ENCODE data around the gene IDH2.
A peak's percentile ranks its signal among the peaks of the same experiment; 100 is the strongest.

Gene IDH2

GRCh38 chr15:90040618-90041017 is 61.6 kb downstream of the IDH2 start:
- H3K4me3 ChIP-seq (ENCODE audit: low read depth, low read length), result no peak overlapping the region
- DNase-seq (ENCODE audit: low read depth, low spot score), result no peak
- TF ChIP-seq, protein P1, sequence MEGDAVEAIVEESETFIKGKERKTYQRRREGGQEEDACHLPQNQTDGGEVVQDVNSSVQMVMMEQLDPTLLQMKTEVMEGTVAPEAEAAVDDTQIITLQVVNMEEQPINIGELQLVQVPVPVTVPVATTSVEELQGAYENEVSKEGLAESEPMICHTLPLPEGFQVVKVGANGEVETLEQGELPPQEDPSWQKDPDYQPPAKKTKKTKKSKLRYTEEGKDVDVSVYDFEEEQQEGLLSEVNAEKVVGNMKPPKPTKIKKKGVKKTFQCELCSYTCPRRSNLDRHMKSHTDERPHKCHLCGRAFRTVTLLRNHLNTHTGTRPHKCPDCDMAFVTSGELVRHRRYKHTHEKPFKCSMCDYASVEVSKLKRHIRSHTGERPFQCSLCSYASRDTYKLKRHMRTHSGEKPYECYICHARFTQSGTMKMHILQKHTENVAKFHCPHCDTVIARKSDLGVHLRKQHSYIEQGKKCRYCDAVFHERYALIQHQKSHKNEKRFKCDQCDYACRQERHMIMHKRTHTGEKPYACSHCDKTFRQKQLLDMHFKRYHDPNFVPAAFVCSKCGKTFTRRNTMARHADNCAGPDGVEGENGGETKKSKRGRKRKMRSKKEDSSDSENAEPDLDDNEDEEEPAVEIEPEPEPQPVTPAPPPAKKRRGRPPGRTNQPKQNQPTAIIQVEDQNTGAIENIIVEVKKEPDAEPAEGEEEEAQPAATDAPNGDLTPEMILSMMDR (IDR thresholded peaks at IDR 0.05; ENCODE audit: low read depth, low read length), result no peak
- in situ Hi-C loops (cut with HindIII; ENCODE audit: low sequenced_read_pairs), result no loop called here

GRCh38 chr15:90039996-90040395 is 62.3 kb downstream of the IDH2 start:
- in situ Hi-C loops (cut with HindIII; ENCODE audit: low sequenced_read_pairs), result no loop called here
- H3K4me3 ChIP-seq (ENCODE audit: low read depth, low read length), result no peak overlapping the region
- DNase-seq (ENCODE audit: low read depth, low spot score), result no peak
- TF ChIP-seq, protein P1 (IDR thresholded peaks at IDR 0.05; ENCODE audit: low read depth, low read length), result no peak

- in situ Hi-C loops (cut with HindIII; ENCODE audit: low sequenced_read_pairs), result no loop called here
- no peak for DNase-seq (ENCODE audit: low read depth, low spot score)
- TF ChIP-seq, protein P1 (IDR thresholded peaks at IDR 0.05; ENCODE audit: low read depth, low read length), result no peak
Measured at GRCh38 chr15:90038632-90039095, 63.6 kb downstream of the IDH2 start.

GRCh38 chr15:90037961-90038631 is 64.2 kb downstream of the IDH2 start:
- TF ChIP-seq, protein P1 (IDR thresholded peaks at IDR 0.05; ENCODE audit: low read depth, low read length), result no peak
- in situ Hi-C loops (cut with HindIII; ENCODE audit: low sequenced_read_pairs), result no loop called here
- DNase-seq (ENCODE audit: low read depth, low spot score), result no peak
- H3K4me3 ChIP-seq (ENCODE audit: low read depth, low read length), result no peak overlapping the region

More at GRCh38 chr15:90038632-90039095, 63.6 kb downstream of the IDH2 start:
- H3K4me3 ChIP-seq (ENCODE audit: low read depth, low read length), result no peak overlapping the region

- in situ Hi-C loops (cut with HindIII; ENCODE audit: low sequenced_read_pairs), result no loop called here
- H3K4me3 ChIP-seq (ENCODE audit: low read depth, low read length), result no peak overlapping the region
- TF ChIP-seq, protein P1 (IDR thresholded peaks at IDR 0.05; ENCODE audit: low read depth, low read length), result no peak
Measured at GRCh38 chr15:90037511-90037860, 64.8 kb downstream of the IDH2 start.

DNA sequence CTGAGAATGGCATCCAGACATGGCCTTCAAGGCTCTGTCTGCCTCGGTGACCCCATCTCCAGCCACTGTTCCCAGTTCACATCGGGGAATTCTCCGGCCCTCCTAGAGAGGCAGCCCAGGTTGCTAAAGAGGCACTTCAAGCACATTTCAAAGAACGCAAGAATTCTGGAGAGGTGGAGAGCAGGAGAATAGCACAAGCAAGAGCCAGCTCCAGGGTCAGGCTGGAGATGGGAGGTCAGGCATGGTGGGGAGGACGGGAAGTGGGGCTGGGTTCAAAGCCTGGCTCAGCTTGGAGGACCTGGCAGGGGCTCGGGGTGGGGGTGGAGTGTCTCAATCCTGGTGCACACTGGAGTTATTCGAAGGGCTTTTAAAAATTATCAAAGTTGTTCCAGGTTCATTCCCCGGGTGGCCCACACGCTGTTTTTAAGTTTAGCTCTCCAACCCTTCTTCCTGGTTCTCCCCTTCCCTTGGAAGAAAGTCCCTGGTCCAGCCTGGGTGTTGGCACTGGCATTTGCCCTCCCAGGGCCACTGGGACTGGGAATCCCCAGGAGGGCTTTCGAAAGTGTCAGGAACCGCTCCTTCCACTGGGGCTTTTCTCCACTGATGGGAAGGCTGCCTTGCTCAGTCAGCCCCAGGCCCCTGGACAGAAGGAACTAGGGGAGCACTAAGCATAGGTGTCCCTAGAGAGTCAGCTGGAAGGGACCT is 65.3 kb downstream of the IDH2 start:
- H3K4me3 ChIP-seq (ENCODE audit: low read depth, low read length), result no peak overlapping the region
- no peak for DNase-seq (ENCODE audit: low read depth, low spot score)
- TF ChIP-seq, protein P1 (IDR thresholded peaks at IDR 0.05; ENCODE audit: low read depth, low read length), result no peak
- in situ Hi-C loops (cut with HindIII; ENCODE audit: low sequenced_read_pairs), result no loop called here

More at GRCh38 chr15:90037511-90037860, 64.8 kb downstream of the IDH2 start:
- peak; percentile 43 for DNase-seq (ENCODE audit: low read depth, low spot score)

All from astrocyte of the spinal cord (primary cell).